ENCODE data around the gene EEIG2.
"Not testable (repeated sequence)": the region's sequence is repeated elsewhere in the genome, so short reads cannot be mapped to it uniquely, and the experiment has no call there.

EEIG2 gene

DNA sequence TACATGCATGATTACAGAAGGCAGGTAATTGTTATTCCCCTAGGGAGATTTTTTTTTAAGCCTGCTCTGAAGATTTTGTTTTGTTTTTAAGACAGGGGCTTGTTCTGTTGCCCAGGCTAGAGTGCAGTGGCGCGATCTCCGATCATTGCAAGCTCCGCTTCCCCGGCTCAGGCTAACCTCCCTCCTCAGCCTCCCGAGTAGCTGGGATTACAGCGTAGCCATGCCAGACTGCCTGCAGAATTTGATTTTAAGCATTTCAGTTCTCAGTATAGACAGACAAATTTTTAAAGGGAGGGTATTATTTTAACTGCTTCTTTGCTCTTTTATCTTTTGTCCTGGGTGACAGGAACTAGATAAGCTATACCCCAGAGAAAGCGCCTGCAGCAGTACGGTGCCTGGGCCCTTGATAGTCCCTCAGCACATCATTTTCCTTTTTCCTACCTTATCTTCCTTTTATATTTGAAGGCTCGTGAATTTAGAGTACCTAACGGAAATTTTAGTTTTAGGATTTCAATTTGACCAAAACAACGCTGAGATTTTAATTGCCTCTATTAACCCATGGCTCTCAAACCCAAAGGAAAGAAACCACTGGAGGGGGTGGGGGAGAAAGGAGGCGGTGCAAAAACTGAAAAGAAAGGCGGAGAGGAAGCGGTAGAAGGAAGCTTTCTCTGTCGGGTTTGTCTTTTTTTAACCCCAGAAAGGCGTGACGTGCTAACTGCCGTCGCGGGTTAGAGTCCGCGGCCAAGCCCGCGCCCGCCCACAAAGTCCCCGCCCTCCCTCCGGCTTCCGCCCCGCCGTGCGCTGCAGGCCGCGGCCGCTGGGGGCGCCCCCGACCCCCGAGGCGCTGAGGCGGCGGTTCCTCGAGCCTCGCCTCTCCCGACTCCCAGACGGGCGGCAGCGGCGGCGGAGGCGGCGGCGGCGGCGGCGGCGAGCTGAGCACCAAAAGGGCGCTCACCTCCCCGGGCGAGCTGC lies at the start of gene EEIG2:
Gene EEIG2, plus strand, starts transcription at position 886 of the 972 bp plus-strand sequence. CDS start 329 bp downstream, outside the sequence.
- intact Hi-C loops (cut with micrococcal nuclease), result loop anchor here (1.0 to 5.0 kb wide), 2 partner anchors 8 to 133 kb away; partner anchors contain the start of gene PRPF38B
- peak within 1 kb of the TSS; percentile 97 for H3K4me3 Mint-ChIP-seq
- H3K27ac Mint-ChIP-seq, result peak within 1 kb of the TSS; percentile 95
- H3K4me1 Mint-ChIP-seq (ENCODE audit: low read depth), result peaks cover 45% of the 10 kb centered on the region
- peaks cover 13% of the 10 kb centered on the region for H3K36me3 Mint-ChIP-seq (ENCODE audit: low read depth)
- no peaks in the 10 kb centered on the region for H3K27me3 Mint-ChIP-seq
- H3K9me3 Mint-ChIP-seq, result no peaks in the 10 kb centered on the region

- Mint-ChIP-seq H3K36me3 (ENCODE audit: low read depth) (no peaks in the 10 kb centered on the region), H3K9me3 (no peaks in the 10 kb centered on the region), H3K4me1 (ENCODE audit: low read depth) (peaks cover 5% of the 10 kb centered on the region), H3K4me3 (no peak overlapping the region), H3K27me3 (peaks cover 10% of the 10 kb centered on the region), H3K27ac (no peak overlapping the region)
- intact Hi-C loops (cut with micrococcal nuclease), result loop anchor here (1.0 kb wide), 2 partner anchors 50 to 132 kb away; no protein-coding TSS in a partner anchor
These were observed 48.1 kb upstream of the EEIG2 start for GRCh38 chr1:108511764-108512163.

GRCh38 chr1:108512239-108513043 lies 47.5 kb upstream of the EEIG2 start:
- H3K4me3 Mint-ChIP-seq, result no peak overlapping the region
- no peaks in the 10 kb centered on the region for H3K36me3 Mint-ChIP-seq (ENCODE audit: low read depth)
- H3K27me3 Mint-ChIP-seq, result peaks cover 11% of the 10 kb centered on the region
- H3K9me3 Mint-ChIP-seq, result no peaks in the 10 kb centered on the region
- no peak overlapping the region for H3K27ac Mint-ChIP-seq
- peaks cover 5% of the 10 kb centered on the region for H3K4me1 Mint-ChIP-seq (ENCODE audit: low read depth)
- intact Hi-C loops (cut with micrococcal nuclease), result loop anchor here (1.0 kb wide), 2 partner anchors 49 to 131 kb away; no protein-coding TSS in a partner anchor

DNA sequence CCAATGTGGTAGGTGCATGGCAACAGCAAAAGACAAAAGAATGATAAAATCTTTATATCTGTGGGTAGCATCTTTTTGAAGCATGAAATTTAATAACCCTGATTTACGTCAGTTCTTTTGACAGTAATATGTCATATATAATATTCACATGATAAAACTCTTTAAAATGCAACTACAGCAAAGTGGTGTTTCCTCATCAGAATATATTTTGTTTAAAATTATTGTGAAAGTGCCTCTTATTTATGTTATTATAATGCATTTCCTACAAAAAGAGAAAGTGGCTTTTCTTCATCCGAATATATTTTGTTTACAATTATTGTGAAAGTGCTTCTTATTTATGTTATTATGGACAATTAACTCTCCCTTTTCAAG lies 46.9 kb upstream of the EEIG2 start:
- Mint-ChIP-seq H3K9me3 (no peaks in the 10 kb centered on the region), H3K4me3 (no peak overlapping the region), H3K36me3 (ENCODE audit: low read depth) (no peaks in the 10 kb centered on the region), H3K27ac (no peak overlapping the region), H3K27me3 (peaks cover 11% of the 10 kb centered on the region), H3K4me1 (ENCODE audit: low read depth) (no peaks in the 10 kb centered on the region)
- intact Hi-C loops (cut with micrococcal nuclease), result no loop called here

GRCh38 chr1:108513914-108514313 lies 46.0 kb upstream of the EEIG2 start:
- intact Hi-C loops (cut with micrococcal nuclease); H3K9me3 Mint-ChIP-seq; H3K4me1 Mint-ChIP-seq (ENCODE audit: low read depth); H3K36me3 Mint-ChIP-seq (ENCODE audit: low read depth); H3K27ac Mint-ChIP-seq; H3K27me3 Mint-ChIP-seq; H3K4me3 Mint-ChIP-seq: not testable (repeated sequence)

- H3K36me3 Mint-ChIP-seq (ENCODE audit: low read depth); H3K4me1 Mint-ChIP-seq (ENCODE audit: low read depth); intact Hi-C loops (cut with micrococcal nuclease); H3K27me3 Mint-ChIP-seq; H3K4me3 Mint-ChIP-seq; H3K9me3 Mint-ChIP-seq; H3K27ac Mint-ChIP-seq: not testable (repeated sequence)
These were observed 42.5 kb upstream of the EEIG2 start for GRCh38 chr1:108517301-108517897.

- H3K4me1 Mint-ChIP-seq (ENCODE audit: low read depth), result no peaks in the 10 kb centered on the region
- peaks cover 11% of the 10 kb centered on the region for H3K27me3 Mint-ChIP-seq
- H3K4me3 Mint-ChIP-seq, result no peak overlapping the region
- H3K36me3 Mint-ChIP-seq (ENCODE audit: low read depth), result peaks cover 6% of the 10 kb centered on the region
- H3K27ac Mint-ChIP-seq, result no peak overlapping the region
- intact Hi-C loops (cut with micrococcal nuclease), result no loop called here
- peaks cover 12% of the 10 kb centered on the region for H3K9me3 Mint-ChIP-seq
These were observed 37.9 kb upstream of the EEIG2 start for GRCh38 chr1:108521990-108522393.

GRCh38 chr1:108523829-108524228 lies 36.1 kb upstream of the EEIG2 start:
- H3K36me3 Mint-ChIP-seq (ENCODE audit: low read depth), result peaks cover 6% of the 10 kb centered on the region
- H3K27me3 Mint-ChIP-seq, result peaks cover 10% of the 10 kb centered on the region
- peaks cover 12% of the 10 kb centered on the region for H3K9me3 Mint-ChIP-seq
- H3K27ac Mint-ChIP-seq, result no peak overlapping the region
- intact Hi-C loops (cut with micrococcal nuclease), result no loop called here
- no peak overlapping the region for H3K4me3 Mint-ChIP-seq
- no peaks in the 10 kb centered on the region for H3K4me1 Mint-ChIP-seq (ENCODE audit: low read depth)

DNA sequence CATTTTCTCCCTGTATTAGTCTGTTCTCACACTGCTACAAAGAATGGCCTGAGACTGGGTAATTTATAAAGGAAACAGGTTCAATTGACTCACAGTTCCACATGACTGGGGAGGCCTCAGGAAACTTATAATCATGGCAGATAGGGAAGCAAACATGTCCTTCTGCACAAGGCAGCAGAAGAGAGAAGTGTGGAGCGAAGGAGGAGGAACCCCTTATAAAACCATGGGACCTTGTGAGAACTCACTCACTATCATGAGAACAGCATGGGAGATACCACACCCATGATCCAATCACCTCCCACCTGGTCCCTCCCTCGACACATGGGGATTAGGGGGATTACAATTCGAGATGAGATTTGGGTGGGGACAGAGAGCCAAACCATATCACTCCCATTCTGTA lies 35.2 kb upstream of the EEIG2 start:
- Mint-ChIP-seq H3K4me3 (no peak overlapping the region), H3K9me3 (peaks cover 12% of the 10 kb centered on the region), H3K27ac (no peak overlapping the region), H3K27me3 (peaks cover 9% of the 10 kb centered on the region), H3K4me1 (ENCODE audit: low read depth) (no peaks in the 10 kb centered on the region), H3K36me3 (ENCODE audit: low read depth) (peaks cover 6% of the 10 kb centered on the region)
- intact Hi-C loops (cut with micrococcal nuclease), result no loop called here

DNA sequence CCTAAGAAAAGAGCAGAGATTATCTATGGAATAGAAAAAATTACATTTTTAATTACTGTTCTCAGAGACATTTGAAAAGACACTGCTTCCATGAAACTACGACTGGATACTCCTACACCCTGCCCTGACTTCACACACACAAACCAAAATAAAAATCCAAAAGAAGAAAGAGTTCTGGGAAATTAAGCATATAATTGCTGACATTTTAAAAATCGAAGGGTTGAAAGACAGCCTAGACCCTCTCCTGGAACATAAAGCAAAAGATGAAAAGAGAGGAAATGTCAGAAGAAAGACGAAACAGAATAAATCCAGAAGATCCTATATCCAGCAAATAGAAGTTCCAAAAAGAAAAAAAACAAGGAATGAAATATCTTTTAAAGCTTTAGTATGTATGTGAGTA lies 32.8 kb upstream of the EEIG2 start:
- no peak overlapping the region for H3K27ac Mint-ChIP-seq
- no peak overlapping the region for H3K4me3 Mint-ChIP-seq
- intact Hi-C loops (cut with micrococcal nuclease), result no loop called here
- peaks cover 12% of the 10 kb centered on the region for H3K9me3 Mint-ChIP-seq
- peaks cover 6% of the 10 kb centered on the region for H3K36me3 Mint-ChIP-seq (ENCODE audit: low read depth)
- peaks cover 2% of the 10 kb centered on the region for H3K27me3 Mint-ChIP-seq
- H3K4me1 Mint-ChIP-seq (ENCODE audit: low read depth), result no peaks in the 10 kb centered on the region

GRCh38 chr1:108527837-108528236 lies 32.1 kb upstream of the EEIG2 start:
- H3K27ac Mint-ChIP-seq, result no peak overlapping the region
- no peaks in the 10 kb centered on the region for H3K4me1 Mint-ChIP-seq (ENCODE audit: low read depth)
- H3K36me3 Mint-ChIP-seq (ENCODE audit: low read depth), result peaks cover 6% of the 10 kb centered on the region
- H3K4me3 Mint-ChIP-seq, result no peak overlapping the region
- H3K27me3 Mint-ChIP-seq, result peaks cover 2% of the 10 kb centered on the region
- peaks cover 12% of the 10 kb centered on the region for H3K9me3 Mint-ChIP-seq
- intact Hi-C loops (cut with micrococcal nuclease), result no loop called here

- intact Hi-C loops (cut with micrococcal nuclease), result no loop called here
- Mint-ChIP-seq H3K36me3 (ENCODE audit: low read depth) (no peaks in the 10 kb centered on the region), H3K27ac (no peak overlapping the region), H3K4me3 (no peak overlapping the region), H3K27me3 (no peaks in the 10 kb centered on the region), H3K9me3 (no peaks in the 10 kb centered on the region), H3K4me1 (ENCODE audit: low read depth) (no peaks in the 10 kb centered on the region)
These were observed 28.5 kb upstream of the EEIG2 start for GRCh38 chr1:108531444-108531843.

- H3K27ac Mint-ChIP-seq, result no peak overlapping the region
- no peaks in the 10 kb centered on the region for H3K4me1 Mint-ChIP-seq (ENCODE audit: low read depth)
- intact Hi-C loops (cut with micrococcal nuclease), result no loop called here
These were observed 27.2 kb upstream of the EEIG2 start for GRCh38 chr1:108532730-108533129.

More at GRCh38 chr1:108532730-108533129, 27.2 kb upstream of the EEIG2 start:
- Mint-ChIP-seq H3K27me3 (no peaks in the 10 kb centered on the region), H3K4me3 (no peak overlapping the region), H3K9me3 (peaks cover 12% of the 10 kb centered on the region), H3K36me3 (ENCODE audit: low read depth) (no peaks in the 10 kb centered on the region)
